ENCODE data around the gene LCE2C.
"Not testable (repeated sequence)": the region's sequence is repeated elsewhere in the genome, so short reads cannot be mapped to it uniquely, and the experiment has no call there.

LCE2C gene

GRCh38 chr1:152674983-152675382 lies at the start of gene LCE2C:
Gene LCE2C (plus strand): TSS chr1:152675279. CDS start chr1:152676016, 737 bp downstream.
- DNase-seq (ENCODE audit: low read depth, low spot score) = not testable (repeated sequence)

DNA sequence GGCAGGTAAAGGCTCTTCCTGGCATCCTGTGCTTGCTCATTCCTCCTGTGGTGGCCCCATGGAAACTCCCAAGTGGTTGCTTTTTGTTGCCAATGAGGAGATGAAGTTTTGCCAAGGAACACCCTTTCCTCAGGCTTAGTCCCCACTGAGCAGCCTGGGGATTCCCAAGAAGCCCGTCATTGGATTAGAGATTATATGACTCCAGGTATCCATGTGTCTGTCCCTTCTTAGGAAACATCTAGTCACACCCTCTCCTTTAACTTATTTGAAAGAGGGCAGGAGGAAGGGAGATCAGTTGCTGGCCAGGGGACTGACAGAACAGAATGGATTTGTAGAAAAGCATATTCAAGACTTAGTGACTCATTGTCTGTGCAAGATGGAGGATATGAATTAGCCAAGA lies 48.3 kb upstream of the LCE2C start:
- no peak for DNase-seq (ENCODE audit: low read depth, low spot score)

- DNase-seq (ENCODE audit: low read depth, low spot score) = no peak
Measured at GRCh38 chr1:152630596-152630995, 44.5 kb upstream of the LCE2C start.

GRCh38 chr1:152640351-152640750 lies 34.7 kb upstream of the LCE2C start:
- no peak for DNase-seq (ENCODE audit: low read depth, low spot score)

DNA sequence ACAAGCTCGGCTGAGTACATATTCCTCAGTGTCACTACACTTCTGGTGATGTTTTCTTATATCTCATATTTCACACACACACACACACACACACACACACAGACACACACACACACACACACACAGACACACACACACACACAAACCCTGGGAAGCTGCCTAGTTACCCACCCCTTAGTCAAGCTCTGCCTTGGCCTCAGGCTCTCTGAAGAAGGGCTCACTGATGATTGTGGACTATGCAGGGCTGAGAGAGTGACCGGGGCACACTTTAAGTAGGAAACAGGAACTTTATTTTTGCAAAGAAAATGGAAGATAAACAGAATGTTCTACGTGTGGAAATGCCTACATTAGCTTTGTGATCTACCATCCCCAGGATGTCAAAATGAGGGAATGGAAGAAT lies 31.1 kb upstream of the LCE2C start:
- no peak for DNase-seq (ENCODE audit: low read depth, low spot score)

- DNase-seq (ENCODE audit: low read depth, low spot score) = no peak
Measured at GRCh38 chr1:152645146-152645545, 29.9 kb upstream of the LCE2C start.

DNA sequence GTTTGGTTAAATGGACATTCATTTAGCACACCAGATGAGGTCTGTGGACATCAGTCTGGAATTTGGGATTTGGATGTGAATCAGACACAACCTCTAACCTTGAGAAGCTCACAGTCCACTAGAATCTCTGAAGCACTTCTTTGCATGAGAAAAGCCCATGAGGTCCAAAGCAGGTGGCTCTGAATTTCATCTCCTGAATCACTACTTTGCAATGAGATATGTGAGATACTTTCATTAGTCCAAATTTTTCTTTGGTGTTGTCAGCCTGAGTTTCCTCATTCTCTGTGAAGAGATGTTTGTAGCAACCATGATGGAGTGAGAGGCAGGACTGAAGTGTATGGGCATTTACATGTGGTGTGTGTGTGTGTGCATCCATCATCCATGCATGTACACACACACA lies 28.4 kb upstream of the LCE2C start:
- DNase-seq (ENCODE audit: low read depth, low spot score) = no peak

DNA sequence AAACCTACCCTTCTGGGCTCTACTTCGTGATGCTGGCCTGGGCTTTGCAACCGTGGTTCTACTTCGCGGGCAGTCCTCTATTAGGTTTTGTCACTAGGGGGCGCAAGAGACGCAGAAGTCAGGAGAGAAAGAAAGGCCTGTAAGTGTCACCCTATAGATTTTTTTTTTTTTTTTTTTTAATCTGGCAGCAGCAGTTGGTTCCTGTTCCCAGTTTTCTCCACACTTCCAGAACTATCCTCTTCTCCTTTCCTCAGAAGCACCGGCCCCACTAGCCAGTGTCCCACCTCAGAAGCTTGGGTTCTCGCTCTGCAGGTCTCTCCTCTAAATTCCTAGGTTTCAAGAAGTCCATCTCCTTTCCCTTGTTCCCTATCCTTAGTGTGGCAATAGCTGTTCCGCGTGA lies 21.0 kb upstream of the LCE2C start:
- no peak for DNase-seq (ENCODE audit: low read depth, low spot score)

DNA sequence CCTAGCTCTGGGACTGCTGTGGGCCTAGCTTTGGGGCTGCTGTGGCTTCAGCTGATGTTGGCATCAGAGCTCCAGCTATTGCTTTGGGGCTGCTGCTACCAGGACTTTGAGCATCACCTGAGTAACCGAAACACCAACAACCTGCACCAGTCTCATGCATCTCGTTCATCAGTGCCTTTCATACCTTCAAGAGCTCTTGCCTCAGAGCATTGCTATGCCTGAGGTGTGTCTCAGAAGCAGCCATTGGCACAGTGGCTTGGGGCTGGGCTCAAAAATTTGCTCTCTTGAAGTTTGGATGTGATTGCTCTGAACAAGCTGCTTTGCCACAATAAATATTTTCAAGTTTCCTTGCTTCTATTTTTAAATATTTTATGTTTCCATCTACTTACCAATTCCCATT lies 18.6 kb upstream of the LCE2C start:
- no peak for DNase-seq (ENCODE audit: low read depth, low spot score)

DNA sequence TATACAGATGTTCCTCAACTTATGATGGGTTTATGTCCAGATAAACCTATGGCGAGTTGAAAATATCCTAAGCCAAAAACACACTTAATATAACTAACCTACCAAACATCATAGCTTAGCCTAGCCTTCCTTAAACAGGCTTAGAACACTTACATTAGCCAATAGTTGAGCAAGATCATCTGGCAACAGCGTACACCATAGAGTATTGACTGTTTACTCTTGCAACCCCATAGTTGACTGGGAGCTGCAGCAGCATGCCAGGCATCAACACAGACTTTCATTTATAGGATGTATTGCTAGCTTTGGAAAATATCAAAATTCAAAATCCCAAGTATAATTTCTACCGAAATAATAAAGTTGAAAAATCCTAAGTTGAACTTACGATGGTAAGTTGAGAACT lies 17.4 kb upstream of the LCE2C start:
- no peak for DNase-seq (ENCODE audit: low read depth, low spot score)

DNA sequence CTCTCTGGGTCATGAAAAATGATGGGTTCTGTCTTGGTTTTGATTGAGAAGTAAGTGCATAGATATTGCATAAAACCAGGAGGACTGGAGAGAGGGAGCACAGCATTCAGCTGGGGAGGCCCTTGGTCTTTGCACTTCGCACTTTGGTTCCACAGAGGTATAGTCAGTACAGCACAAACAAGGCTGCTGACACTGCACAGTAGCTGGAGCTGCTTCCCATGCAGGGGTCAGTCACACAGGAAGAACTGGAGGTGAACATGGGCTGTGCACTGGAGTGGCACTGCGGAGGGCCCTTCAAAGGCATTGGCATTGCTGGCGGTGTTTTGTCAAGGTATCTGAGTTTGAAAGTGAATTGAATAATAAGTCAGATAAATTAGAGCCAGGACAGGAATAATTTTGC lies 16.4 kb upstream of the LCE2C start:
- DNase-seq (ENCODE audit: low read depth, low spot score) = no peak

DNA sequence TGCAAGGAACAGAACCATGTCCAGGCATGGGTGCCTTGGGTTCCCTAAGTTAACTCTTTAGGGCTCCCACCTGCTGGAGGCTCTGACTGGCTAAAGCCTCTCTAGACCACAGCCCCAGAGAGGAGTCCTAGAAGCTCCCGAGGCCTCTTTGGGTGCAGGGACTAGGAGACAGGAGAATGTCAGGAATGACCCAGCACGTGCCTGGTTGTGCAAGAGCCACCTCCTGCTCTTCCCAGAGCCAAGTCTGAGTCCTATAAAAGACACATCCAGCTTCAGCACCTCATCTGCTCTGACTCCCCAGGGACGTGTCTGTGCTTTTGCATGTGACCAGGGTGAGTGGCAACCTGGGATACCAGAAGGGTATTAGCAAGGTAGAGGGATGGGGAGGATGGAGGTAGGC lies 12.0 kb upstream of the LCE2C start, which contains the start of gene LCE2D:
TSS of gene LCE2D (plus strand) at position 283 of the 400 bp plus-strand sequence. CDS start 726 bp downstream, outside the sequence.
- no peak for DNase-seq (ENCODE audit: low read depth, low spot score)

- DNase-seq (ENCODE audit: low read depth, low spot score) = not testable (repeated sequence)
Measured at GRCh38 chr1:152666171-152666570, 8.9 kb upstream of the LCE2C start.

GRCh38 chr1:152667648-152668047 lies 7.4 kb upstream of the LCE2C start:
- no peak for DNase-seq (ENCODE audit: low read depth, low spot score)

- DNase-seq (ENCODE audit: low read depth, low spot score) = no peak
Measured at GRCh38 chr1:152673016-152673415, 2.1 kb upstream of the LCE2C start.

DNA sequence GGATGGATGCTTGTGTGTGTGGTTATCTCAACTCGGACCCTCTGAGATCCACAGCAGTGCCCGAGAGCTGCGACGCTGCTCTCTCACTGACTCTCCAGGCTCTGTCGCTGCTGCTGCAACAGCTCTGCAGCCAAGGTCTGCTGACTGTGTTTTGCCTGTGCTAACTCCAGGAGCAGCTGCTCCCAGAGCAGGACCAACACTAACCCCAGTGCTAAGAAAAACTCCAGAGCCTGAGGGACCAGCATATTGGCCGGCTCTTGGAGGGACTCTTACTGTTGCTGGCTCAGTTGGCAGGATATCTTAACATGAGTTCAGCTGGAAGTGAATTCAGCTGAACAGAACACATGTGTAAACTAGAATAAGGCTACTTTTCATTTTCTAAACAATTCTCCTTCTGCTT lies 4.4 kb downstream of the LCE2C start:
- DNase-seq (ENCODE audit: low read depth, low spot score) = no peak

GRCh38 chr1:152681616-152682015 lies 6.5 kb downstream of the LCE2C start:
- DNase-seq (ENCODE audit: low read depth, low spot score) = no peak

DNA sequence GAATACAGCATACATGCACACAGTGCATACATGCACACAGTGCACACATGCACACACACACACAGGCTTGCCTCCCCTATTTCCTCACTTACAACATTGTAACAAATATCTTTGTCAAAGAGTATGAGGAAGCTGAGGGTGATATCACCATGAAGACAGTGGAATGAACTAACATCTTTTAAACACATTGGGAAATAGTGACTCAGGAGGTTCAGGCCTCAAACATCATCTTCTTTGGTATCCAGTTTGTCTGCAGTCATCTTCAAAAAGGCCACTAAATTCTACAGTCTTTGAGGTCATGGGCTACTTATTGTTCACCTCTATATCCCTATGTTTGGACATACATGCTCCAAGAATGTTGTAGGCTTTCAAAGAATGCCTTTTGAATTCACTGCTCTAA lies 8.8 kb downstream of the LCE2C start:
- DNase-seq (ENCODE audit: low read depth, low spot score) = no peak

DNA sequence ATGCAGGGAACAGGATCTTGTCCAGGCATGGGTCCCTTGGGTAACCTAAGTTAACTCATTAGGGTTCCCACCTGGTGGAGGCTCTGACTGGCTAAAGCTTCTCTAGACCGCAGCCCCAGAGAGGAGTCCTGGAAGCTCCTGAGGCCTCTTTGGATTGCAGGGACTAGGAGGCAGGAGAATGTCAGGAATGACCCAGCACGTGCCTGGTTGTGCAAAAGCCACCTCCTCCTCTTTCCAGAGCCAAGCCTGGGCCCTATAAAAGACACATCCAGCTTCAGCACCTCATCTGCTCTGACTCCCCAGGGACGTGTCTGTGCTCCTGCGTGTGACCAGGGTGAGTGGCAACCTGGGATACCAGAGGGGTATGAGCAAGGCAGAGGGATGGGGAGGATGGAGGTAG lies 10.7 kb downstream of the LCE2C start, which contains the start of gene LCE2B:
TSS of gene LCE2B (plus strand) at position 301 of the 400 bp plus-strand sequence. CDS start 721 bp downstream, outside the sequence.
- not testable (repeated sequence) for DNase-seq (ENCODE audit: low read depth, low spot score)

GRCh38 chr1:152697701-152698600 lies 22.9 kb downstream of the LCE2C start, which contains the start of gene LCE2A:
Gene LCE2A (plus strand): TSS chr1:152698345. CDS start chr1:152698902, 557 bp downstream.
- no peak for DNase-seq (ENCODE audit: low read depth, low spot score)

DNA sequence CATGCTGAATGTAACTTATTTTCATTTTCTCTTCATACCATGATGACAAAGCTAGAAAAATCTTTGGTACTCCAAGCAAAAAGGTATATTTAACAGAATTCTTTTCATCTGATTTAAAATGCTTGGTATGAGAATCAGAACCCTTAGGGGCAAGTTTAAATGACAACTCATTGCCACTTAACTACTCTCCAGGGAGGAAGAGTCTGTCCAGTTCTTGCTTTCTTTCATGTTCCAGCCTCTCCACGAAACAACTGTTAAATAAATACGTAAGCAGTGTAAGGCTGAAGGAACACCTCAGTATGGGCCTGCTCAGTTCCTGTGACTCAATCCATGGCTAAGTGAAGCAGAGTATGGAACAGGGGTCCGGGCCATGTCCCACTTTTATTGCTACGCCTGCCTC lies 24.7 kb downstream of the LCE2C start:
- DNase-seq (ENCODE audit: low read depth, low spot score) = no peak

DNA sequence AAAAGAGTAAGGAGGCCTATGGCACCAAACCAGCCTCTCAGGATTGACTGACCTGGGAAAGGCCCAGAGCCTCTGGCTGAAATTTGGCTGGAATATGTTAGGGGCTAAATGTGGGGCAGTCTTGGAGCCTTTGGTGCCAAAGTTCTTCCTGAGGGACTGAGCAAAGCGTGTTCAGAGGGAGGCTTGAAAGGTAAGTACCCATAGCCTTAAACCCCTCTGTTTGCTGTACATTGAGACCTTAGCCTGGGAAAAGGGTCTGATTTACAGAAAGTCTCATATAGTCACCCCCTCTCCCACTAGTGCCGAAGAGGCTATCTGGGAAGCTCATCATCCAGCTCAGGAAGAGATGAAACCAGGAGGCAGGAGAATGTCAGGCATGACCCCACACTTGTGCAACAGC lies 32.8 kb downstream of the LCE2C start, which contains the start of gene LCE4A:
TSS of gene LCE4A (plus strand) at position 301 of the 400 bp plus-strand sequence. CDS start 916 bp downstream, outside the sequence.
- DNase-seq (ENCODE audit: low read depth, low spot score) = no peak

DNA sequence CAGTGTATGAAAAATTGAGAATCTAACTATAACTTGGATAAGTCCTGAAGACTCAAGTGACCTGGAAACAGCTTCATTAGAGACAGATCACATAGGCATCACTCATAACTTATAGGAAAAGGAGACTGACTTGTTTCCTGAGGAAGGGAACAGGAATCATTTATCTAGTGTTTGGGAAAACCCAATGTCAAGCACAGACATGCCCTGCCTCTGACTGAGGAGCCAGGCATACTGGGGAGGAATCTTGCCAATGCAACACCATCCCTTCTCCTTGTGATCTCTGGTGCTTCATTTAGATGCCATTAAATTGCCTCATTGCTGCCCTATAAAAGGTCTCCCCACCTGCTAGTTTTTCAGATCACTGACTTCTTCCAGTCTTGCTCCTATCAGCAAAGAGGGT lies 43.2 kb downstream of the LCE2C start:
- DNase-seq (ENCODE audit: low read depth, low spot score) = no peak

Data from smooth muscle cell of the brain vasculature (primary cell).